CD1c-positive myeloid dendritic cell (primary cell): ENCODE results near the gene MAVS.
A peak's percentile ranks its signal among the peaks of the same experiment; 100 is the strongest.

ENCODE experiments used
- DNase-seq: peaks from one replicate; pipeline ENCODE4 v3.0.0-alpha.2; 2016; ENCODE audit errors: extremely low spot score

The MAVS gene

DNA sequence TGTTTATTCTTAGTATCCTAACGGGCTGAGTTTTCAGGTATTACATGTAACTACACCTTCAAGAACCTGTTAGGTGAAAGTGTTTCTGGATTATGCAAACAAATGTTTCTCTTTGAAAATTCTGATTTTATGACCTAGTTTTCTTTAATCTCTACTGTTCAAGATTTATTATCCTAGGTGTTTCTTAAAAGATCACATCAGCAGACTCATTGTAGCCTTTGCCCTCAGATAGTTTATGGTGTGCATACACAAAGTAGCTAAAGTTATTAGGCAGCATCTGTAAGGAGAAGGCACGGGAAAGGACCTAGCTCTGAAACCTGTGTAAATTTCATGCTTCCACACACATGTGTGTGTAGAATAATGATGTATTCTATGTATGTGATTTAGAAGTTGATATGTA lies 64.2 kb downstream of the MAVS start:
- no peak for DNase-seq

DNA sequence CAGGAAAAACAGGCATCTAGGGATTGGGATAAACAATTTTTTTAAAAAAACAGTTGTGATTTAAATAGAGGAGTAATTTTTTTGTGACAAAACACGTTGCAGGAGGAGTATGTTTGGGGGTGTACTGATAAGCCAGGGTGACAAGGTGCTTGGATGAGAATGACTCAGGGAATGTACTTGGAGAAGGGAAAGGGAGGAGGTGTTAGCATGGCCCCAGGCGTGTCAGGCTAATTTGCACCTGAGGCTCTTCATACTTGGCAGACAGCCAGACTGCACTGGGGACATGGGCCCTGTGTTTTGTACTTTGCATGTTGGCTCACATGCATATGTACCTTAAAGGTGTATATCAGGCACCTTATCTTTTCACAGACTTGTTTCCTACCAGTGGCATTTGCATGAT lies 65.3 kb downstream of the MAVS start:
- DNase-seq, result no peak

DNA sequence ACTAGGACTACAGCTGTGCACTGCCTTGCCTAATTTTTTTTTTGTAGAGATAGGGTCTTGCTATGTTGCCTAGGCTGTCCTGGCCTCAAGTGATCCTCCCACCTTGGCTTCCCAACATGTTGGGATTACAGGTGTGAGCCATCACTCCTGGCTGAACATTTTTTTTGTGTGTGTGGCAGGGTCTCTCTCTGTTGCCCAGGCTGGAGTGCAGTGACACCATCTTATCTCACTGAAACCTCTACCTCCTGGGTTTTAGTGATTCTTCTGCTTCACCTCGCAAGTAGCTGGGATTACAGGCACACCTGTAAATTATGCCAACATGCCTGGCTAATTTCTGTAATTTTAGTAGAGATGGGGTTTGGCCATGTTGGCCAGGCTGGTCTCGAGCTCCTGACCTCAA lies 67.8 kb downstream of the MAVS start:
- no peak for DNase-seq

DNA sequence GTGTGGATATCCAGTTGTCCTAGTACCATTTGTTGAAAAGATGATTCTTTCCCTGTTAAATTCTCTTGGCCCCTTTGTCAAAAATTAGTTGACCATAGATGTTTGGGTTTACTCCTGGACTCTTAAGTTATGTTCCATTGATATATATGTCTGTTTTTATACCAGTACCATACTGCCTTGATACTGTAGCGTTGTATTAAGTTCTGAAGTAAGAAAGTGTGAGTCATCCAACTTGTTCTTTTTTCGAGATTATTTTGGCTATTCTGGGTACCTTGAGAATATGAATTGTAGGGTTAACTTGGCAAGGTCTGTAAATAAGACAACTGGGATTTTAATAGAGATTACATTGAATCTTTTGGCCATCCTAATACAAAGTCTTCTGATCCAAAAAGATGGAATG lies 69.1 kb downstream of the MAVS start:
- no peak for DNase-seq

DNA sequence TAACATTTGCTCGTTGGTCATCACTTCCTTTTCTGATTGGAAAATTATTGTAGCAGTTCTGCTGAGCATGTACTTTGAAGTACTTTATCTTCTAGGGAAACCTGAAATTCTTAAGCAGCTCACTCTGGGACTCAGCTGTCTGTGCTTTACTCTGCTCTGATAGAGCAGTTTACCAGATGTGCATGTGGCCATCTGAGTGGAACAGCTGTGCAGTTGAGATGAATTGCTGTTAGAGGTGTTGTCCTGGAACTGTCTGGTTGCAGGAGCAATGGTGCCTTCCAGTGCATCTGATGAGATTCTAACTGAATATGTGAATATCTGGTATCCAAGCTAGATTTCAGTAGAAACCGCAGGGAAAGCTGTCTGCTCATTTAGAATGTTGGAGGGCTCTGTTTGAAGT lies 69.7 kb downstream of the MAVS start:
- no peak for DNase-seq

DNA sequence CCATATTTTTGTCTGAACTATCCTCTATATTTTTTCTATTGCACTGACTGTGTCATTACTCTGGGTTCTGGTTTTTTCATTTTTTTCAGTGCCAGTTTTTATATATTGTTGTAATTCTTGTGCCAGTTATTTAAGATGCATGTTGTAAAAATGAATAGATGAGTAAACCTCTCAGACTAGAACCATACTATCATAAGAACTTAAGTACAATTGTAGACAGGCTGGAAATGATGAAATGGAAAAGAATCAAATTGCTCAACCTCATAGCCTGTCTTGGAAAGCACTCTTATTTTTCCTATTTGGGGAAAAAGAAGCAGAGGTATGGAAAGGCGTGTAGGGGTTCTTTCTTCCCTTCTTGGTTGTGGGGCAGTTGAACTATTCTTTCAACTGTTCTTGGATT lies 72.7 kb downstream of the MAVS start:
- no peak for DNase-seq

DNA sequence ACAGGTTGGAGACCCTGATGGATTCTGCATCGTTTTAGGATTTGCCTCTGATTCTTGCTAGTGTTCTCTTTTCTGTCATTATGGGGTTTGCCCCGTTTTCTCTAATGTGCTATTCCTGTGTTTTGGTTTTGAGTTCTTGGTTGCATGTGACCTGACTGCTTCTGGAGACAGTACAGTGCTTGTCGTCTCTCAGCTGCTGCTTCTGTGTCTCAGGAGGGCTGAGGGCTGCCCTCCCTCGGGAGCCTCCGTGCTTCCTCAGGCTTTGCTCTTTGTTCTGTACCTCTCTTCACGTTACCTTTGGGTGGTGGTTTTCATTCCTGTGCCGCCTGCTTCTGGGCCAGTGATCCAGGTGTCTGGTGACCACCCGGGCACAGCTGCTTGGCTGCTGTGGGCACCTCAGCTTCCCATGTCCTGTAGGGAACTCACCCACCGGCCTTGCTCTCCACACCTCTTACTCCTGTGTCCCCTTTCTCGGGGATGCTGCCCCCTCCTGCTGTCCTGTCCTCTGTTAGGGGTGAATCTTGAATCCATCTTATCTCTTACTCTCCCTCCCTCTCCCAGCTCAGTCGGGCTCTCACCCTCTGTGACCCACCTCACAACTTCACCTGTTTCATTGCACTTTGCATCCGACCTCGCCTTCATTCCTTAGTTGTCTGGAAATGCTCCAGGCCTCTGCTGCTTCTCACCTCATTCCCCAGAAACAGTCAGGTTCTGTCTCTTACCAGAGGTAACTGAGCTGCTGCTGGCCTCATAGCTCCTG lies 75.8 kb downstream of the MAVS start:
- DNase-seq, result no peak

DNA sequence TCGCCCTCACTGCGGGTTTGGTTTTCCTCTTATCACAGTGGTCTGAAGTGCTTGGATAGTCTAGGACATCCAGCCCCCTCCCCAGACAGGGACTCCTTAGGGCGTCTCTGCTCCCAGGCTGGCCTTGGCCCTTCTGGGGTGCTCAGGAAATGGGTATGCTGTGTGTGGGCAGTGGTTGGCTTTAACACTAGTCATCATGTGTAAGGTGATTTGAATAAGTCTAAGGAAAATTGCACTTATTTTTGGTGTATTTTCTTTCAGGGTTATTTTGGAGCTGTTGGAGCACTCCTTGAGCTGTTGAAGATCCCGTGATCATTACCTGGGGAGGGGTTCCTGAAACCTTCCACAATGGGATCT lies 76.3 kb downstream of the MAVS start:
- no peak for DNase-seq

DNA sequence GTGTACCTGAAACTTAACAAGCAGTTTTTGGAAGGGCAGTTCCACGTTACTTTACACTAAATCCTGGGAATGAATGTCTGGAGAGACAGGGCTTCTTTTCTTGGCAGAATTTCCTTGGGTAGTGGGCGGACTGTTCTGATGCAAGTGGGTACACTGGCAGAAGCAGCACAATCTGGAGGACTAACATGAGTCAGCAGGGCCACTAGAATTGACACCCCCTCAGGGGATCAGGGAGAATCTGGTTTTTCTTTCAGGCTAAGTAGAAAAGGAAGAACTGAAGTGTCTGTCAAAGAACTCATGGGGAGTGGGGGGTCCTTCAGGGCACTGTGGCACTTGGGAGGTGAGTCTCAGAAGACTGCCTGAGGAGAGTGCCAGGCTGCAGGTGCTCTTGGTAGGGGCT lies 77.2 kb downstream of the MAVS start:
- DNase-seq, result peak; percentile 83

DNA sequence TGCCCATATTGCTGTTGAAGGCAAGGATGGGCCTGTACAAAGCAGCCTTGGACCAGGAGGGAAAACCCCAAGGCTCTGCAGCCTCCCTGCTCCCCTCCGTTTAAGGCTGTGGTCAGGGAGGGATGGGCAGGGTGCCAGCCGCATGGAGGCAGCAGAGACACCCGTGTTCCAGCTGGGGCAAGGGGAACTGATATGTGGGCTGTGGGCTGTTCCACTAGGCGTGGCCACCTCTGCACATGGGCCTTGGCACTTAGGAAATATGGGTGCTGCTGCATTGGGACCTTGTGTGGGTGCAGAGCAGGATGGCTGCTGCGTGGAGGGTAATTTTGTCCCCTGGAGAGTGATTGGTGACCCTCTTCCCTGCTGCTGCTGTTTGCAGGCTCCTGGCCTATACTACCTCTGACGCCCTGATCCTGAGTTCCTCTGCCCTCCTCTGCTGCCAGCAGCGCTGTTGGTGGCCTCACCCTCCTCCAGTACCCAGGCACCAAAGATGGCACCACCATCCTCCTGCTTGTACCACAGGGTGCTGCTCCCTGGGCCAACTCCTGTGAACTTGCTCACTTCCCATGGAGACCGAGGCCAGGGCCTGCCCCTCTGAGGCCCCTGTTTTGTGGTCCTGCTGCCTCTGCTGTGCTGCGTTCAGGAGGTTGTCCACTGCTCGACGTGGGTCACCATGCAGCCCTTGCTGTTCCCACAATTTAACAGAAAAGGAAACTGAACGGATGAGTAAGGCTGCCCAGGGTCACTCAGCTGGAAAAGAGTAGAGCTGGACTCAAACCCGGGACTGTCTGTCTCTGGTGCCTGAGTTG lies 77.9 kb downstream of the MAVS start:
- peak; percentile 90 for DNase-seq

DNA sequence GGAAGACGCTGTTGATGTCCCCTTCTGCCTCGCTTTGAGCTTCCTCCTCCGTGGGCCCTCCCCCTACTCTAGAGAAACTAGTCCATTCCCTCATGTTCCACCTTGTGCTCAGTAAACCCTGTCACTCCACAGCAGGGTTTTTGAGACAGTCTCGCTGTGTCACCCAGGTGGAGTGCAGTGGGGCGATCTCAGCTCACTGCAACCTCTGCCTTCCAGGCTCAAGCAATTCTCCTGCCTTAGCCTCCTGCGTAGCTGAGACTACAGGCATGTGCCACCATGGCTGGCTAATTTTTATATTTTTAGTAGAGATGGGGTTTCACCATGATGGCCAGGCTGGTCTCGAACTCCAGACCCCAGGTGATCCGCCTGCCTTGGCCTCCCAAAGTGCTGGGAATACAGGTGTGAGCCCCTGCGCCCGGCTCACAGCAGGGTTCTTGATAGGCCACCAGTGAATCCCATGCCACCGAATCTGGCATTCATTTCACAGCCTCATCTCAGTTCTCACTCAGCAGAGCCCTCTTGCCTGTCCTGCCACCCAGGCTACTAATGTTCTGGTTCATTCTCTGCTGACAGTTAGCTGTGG lies 78.6 kb downstream of the MAVS start:
- no peak for DNase-seq
